GM23338 (cell line): ENCODE data around the gene FBLN2. TPM values are rescaled to one million over a fixed set of nuclear protein-coding genes. Genes with fewer than 3 reads are reported as not detected.

ENCODE experiments used
- ATAC-seq: fragments of 200-7000 bp; cut with Tn5 transposase; 3 replicates; pipeline ENCODE4 v1.9.1; 2020
- DNase-seq: peaks from one replicate; pipeline ENCODE4 v3.0.0-alpha.2; 2015; ENCODE audit warnings: low spot score
- H2AFZ ChIP-seq: fragments of 200-600 bp; sonication (generic); 2 replicates; pipeline ENCODE4 v1.8.0; 2016; ENCODE audit warnings: antibody characterized with exemption, mild to moderate bottlenecking, moderate library complexity
- H3F3A ChIP-seq: fragments of 200-600 bp; sonication (generic); replicated peaks from 2 replicates; pipeline ENCODE4 v1.8.0; 2017; ENCODE audit warnings: antibody characterized with exemption, mixed run types, low read depth
- H3K27ac ChIP-seq: fragments of 200-600 bp; sonication (generic); 2 replicates; pipeline ENCODE4 v1.6.1; 2016; ENCODE audit warnings: low read depth
- H3K27me3 ChIP-seq: fragments of 200-600 bp; sonication (generic); 2 replicates; pipeline ENCODE4 v1.8.0; 2016; ENCODE audit warnings: mild to moderate bottlenecking, mixed run types, moderate library complexity; ENCODE audit not compliant: insufficient read depth
- H3K36me3 ChIP-seq: fragments of 200-600 bp; sonication (generic); 2 replicates; pipeline ENCODE4 v1.8.0; 2016; ENCODE audit warnings: mild to moderate bottlenecking; ENCODE audit not compliant: insufficient read depth
- H3K4me1 ChIP-seq: fragments of 200-600 bp; sonication (generic); 2 replicates; pipeline ENCODE4 v1.8.0; 2016; ENCODE audit warnings: mild to moderate bottlenecking, moderate library complexity; ENCODE audit not compliant: insufficient read depth
- H3K4me2 ChIP-seq: fragments of 200-600 bp; sonication (generic); 2 replicates; pipeline ENCODE4 v1.7.1; 2017; ENCODE audit warnings: mixed run types
- H3K4me3 ChIP-seq: fragments of 200-600 bp; sonication (generic); 2 replicates; pipeline ENCODE4 v1.6.1; 2016; ENCODE audit warnings: mixed run types
- H3K79me2 ChIP-seq: fragments of 200-600 bp; sonication (generic); replicated peaks from 2 replicates; pipeline ENCODE4 v1.8.0; 2017; ENCODE audit warnings: mild to moderate bottlenecking; ENCODE audit not compliant: insufficient read depth
- H3K9me2 ChIP-seq: fragments of 200-600 bp; sonication (generic); 2 replicates; pipeline ENCODE4 v1.8.0; 2017; ENCODE audit not compliant: insufficient read depth
- H4K20me1 ChIP-seq: fragments of 200-600 bp; sonication (generic); replicated peaks from 2 replicates; pipeline ENCODE4 v1.8.0; 2017; ENCODE audit warnings: mild to moderate bottlenecking; ENCODE audit not compliant: insufficient read depth
- H3K27ac Mint-ChIP-seq: 2 replicates; pipeline ENCODE4 v1.8.0; 2020; ENCODE audit warnings: inconsistent platforms, mild to moderate bottlenecking, moderate library complexity, mixed read lengths
- H3K27me3 Mint-ChIP-seq: 3 replicates; pipeline ENCODE4 v1.8.0; 2022; ENCODE audit warnings: low read depth, mild to moderate bottlenecking, moderate library complexity, mixed read lengths, inconsistent platforms; ENCODE audit not compliant: insufficient read depth, poor library complexity
- H3K36me3 Mint-ChIP-seq: 3 replicates; pipeline ENCODE4 v1.8.0; 2021; ENCODE audit warnings: low read depth, mild to moderate bottlenecking, inconsistent platforms, moderate library complexity, mixed read lengths
- H3K4me1 Mint-ChIP-seq: 3 replicates; pipeline ENCODE4 v1.8.0; 2020; ENCODE audit warnings: mild to moderate bottlenecking, inconsistent platforms, mixed read lengths
- H3K4me3 Mint-ChIP-seq: 3 replicates; pipeline ENCODE4 v1.8.0; 2021; ENCODE audit warnings: moderate library complexity, mild to moderate bottlenecking, inconsistent platforms, mixed read lengths
- H3K9me3 Mint-ChIP-seq: 3 replicates; pipeline ENCODE4 v1.8.0; 2020; ENCODE audit warnings: moderate library complexity, mild to moderate bottlenecking, inconsistent platforms, mixed read lengths
- EZH2 ChIP-seq: fragments of 200-600 bp; sonication (generic); IDR thresholded peaks from one replicate; pipeline ENCODE4 v1.8.0; 2017; ENCODE audit warnings: antibody characterized with exemption, mild to moderate bottlenecking, low read depth; ENCODE audit not compliant: unreplicated experiment
- EZH2phosphoT487 ChIP-seq: fragments of 200-600 bp; sonication (generic); IDR thresholded peaks from one replicate; pipeline ENCODE4 v1.8.1; 2018; ENCODE audit warnings: antibody characterized with exemption; ENCODE audit not compliant: unreplicated experiment
- STAT1 ChIP-seq: IDR thresholded peaks from one replicate; pipeline ENCODE4 v1.6.1; 2016; ENCODE audit warnings: antibody characterized with exemption; ENCODE audit not compliant: unreplicated experiment
- ZNF114 ChIP-seq: fragments of 250-450 bp; sonication (Bioruptor Pico); IDR thresholded peaks from 2 replicates; pipeline ENCODE4 v1.5.0; 2020; ENCODE audit warnings: mild to moderate bottlenecking, moderate library complexity
- ZNF331 ChIP-seq: fragments of 250-450 bp; sonication (Bioruptor Pico); IDR thresholded peaks from 2 replicates; pipeline ENCODE4 v1.5.0; 2020; ENCODE audit warnings: low read depth, mild to moderate bottlenecking, moderate library complexity
- polyA plus RNA-seq: library from polyadenylated mRNA; unstranded; fragments of >200 nt; fragmentation: Nextera tagmentation; extraction: Ambion mirVana; gene quantifications from 2 replicates; pipeline ENCODE4 v1.2.1, GENCODE V29; 2016
- total RNA-seq: library from RNA; depleted of rRNA; stranded (reverse); fragments of >200 nt; shearing (Covaris generic); gene quantifications from 2 replicates; pipeline ENCODE4 v1.2.3, GENCODE V29; 2014
- TF ChIP-seq, protein P1 (sequence below), 2 experiments: fragments of 200-600 bp in 1 of 2; sonication (generic) in 1 of 2; conservative IDR thresholded peaks; 2 replicates each; pipeline versions ENCODE4 v1.5.1 to v1.6.1; 2016 to 2017; ENCODE audit warnings: antibody characterized with exemption in 2 of 2, low read depth in 2 of 2, mild to moderate bottlenecking in 2 of 2, moderate library complexity in 1 of 2
- TF ChIP-seq, protein P2 (sequence below): IDR thresholded peaks from 2 replicates; pipeline ENCODE4 v1.6.1; 2016; ENCODE audit warnings: antibody characterized with exemption
- TF ChIP-seq, protein P3 (sequence below): fragments of 250-450 bp; sonication (Bioruptor Pico); IDR thresholded peaks from 2 replicates; pipeline ENCODE4 v1.5.0; 2020; ENCODE audit warnings: mild to moderate bottlenecking, moderate library complexity
- TF ChIP-seq, protein P4 (sequence below): IDR thresholded peaks from one replicate; pipeline ENCODE4 v1.6.1; 2018; ENCODE audit warnings: antibody characterized with exemption; ENCODE audit not compliant: unreplicated experiment

FBLN2 gene
- total and polyA plus RNA-seq, 2 experiments from 2014 or later, result 18.8 to 26.8 TPM

DNA sequence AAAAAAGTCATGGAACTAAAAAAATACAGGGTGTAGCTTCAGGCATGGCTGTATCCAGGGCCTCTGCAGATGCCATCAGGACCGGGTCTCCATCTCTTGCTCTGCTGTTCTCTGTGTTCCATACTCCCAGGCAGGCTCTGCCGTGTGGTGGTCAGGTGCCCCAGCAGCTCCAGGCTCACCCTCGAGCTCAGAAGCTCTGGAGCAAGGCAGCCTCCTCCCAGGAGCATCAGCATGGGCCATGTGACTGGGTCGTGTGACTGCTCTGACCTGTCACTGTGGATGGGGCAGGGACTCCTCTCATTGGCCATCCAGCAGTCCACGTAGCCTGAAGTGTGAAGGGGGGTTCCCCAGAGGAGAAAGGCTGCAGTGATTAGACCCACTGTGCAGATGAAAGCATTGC is 8.5 kb downstream of the FBLN2 start (continued):
- TF ChIP-seq, protein P1, sequence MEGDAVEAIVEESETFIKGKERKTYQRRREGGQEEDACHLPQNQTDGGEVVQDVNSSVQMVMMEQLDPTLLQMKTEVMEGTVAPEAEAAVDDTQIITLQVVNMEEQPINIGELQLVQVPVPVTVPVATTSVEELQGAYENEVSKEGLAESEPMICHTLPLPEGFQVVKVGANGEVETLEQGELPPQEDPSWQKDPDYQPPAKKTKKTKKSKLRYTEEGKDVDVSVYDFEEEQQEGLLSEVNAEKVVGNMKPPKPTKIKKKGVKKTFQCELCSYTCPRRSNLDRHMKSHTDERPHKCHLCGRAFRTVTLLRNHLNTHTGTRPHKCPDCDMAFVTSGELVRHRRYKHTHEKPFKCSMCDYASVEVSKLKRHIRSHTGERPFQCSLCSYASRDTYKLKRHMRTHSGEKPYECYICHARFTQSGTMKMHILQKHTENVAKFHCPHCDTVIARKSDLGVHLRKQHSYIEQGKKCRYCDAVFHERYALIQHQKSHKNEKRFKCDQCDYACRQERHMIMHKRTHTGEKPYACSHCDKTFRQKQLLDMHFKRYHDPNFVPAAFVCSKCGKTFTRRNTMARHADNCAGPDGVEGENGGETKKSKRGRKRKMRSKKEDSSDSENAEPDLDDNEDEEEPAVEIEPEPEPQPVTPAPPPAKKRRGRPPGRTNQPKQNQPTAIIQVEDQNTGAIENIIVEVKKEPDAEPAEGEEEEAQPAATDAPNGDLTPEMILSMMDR (conservative IDR thresholded peaks at IDR 0.05; ENCODE audit: low read depth in 2 of 2), result no peak
- TF ChIP-seq, protein P2, sequence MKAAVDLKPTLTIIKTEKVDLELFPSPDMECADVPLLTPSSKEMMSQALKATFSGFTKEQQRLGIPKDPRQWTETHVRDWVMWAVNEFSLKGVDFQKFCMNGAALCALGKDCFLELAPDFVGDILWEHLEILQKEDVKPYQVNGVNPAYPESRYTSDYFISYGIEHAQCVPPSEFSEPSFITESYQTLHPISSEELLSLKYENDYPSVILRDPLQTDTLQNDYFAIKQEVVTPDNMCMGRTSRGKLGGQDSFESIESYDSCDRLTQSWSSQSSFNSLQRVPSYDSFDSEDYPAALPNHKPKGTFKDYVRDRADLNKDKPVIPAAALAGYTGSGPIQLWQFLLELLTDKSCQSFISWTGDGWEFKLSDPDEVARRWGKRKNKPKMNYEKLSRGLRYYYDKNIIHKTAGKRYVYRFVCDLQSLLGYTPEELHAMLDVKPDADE, result no peak
- TF ChIP-seq EZH2phosphoT487, result no peak

DNA sequence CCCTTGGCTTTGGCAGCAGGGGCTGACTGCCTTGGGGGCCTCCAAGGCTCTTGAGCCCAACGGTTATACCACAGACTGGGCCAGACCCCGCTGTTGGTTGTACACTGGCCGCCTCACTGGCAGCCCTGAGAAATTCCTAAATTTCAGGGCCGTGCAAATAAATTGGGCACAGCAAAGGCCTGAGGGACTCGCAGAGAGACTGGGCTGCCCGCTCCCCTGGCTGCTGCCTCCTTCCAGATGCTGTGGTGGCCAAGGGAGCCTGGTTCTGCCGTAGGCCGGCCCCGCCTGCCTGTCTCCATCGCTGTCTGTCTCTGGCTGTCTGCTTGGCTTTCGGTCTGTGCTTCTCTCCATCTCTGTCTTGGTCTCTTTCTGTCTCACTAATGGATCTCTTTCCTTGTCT is 9.0 kb downstream of the FBLN2 start:
- no peaks in the 10 kb centered on the region for H3K36me3 ChIP-seq
- Mint-ChIP-seq H3K27ac (no peak overlapping the region), H3K4me1 (peaks cover 12% of the 10 kb centered on the region), H3K27me3 (peaks cover 14% of the 10 kb centered on the region), H3K36me3 (no peaks in the 10 kb centered on the region), H3K9me3 (no peaks in the 10 kb centered on the region), H3K4me3 (no peak overlapping the region)
- no peak overlapping the region for H3K4me2 ChIP-seq
- ATAC-seq, result no peak
- H4K20me1 ChIP-seq, result no peaks in the 10 kb centered on the region
- no peaks in the 10 kb centered on the region for H3K4me1 ChIP-seq
- no peaks in the 10 kb centered on the region for H3K27me3 ChIP-seq
- H3K9me2 ChIP-seq, result no peaks in the 10 kb centered on the region
- H2AFZ ChIP-seq, result no peak overlapping the region
- no peak overlapping the region for H3K27ac ChIP-seq
- DNase-seq, result no peak
- TF ChIP-seq, protein P3, sequence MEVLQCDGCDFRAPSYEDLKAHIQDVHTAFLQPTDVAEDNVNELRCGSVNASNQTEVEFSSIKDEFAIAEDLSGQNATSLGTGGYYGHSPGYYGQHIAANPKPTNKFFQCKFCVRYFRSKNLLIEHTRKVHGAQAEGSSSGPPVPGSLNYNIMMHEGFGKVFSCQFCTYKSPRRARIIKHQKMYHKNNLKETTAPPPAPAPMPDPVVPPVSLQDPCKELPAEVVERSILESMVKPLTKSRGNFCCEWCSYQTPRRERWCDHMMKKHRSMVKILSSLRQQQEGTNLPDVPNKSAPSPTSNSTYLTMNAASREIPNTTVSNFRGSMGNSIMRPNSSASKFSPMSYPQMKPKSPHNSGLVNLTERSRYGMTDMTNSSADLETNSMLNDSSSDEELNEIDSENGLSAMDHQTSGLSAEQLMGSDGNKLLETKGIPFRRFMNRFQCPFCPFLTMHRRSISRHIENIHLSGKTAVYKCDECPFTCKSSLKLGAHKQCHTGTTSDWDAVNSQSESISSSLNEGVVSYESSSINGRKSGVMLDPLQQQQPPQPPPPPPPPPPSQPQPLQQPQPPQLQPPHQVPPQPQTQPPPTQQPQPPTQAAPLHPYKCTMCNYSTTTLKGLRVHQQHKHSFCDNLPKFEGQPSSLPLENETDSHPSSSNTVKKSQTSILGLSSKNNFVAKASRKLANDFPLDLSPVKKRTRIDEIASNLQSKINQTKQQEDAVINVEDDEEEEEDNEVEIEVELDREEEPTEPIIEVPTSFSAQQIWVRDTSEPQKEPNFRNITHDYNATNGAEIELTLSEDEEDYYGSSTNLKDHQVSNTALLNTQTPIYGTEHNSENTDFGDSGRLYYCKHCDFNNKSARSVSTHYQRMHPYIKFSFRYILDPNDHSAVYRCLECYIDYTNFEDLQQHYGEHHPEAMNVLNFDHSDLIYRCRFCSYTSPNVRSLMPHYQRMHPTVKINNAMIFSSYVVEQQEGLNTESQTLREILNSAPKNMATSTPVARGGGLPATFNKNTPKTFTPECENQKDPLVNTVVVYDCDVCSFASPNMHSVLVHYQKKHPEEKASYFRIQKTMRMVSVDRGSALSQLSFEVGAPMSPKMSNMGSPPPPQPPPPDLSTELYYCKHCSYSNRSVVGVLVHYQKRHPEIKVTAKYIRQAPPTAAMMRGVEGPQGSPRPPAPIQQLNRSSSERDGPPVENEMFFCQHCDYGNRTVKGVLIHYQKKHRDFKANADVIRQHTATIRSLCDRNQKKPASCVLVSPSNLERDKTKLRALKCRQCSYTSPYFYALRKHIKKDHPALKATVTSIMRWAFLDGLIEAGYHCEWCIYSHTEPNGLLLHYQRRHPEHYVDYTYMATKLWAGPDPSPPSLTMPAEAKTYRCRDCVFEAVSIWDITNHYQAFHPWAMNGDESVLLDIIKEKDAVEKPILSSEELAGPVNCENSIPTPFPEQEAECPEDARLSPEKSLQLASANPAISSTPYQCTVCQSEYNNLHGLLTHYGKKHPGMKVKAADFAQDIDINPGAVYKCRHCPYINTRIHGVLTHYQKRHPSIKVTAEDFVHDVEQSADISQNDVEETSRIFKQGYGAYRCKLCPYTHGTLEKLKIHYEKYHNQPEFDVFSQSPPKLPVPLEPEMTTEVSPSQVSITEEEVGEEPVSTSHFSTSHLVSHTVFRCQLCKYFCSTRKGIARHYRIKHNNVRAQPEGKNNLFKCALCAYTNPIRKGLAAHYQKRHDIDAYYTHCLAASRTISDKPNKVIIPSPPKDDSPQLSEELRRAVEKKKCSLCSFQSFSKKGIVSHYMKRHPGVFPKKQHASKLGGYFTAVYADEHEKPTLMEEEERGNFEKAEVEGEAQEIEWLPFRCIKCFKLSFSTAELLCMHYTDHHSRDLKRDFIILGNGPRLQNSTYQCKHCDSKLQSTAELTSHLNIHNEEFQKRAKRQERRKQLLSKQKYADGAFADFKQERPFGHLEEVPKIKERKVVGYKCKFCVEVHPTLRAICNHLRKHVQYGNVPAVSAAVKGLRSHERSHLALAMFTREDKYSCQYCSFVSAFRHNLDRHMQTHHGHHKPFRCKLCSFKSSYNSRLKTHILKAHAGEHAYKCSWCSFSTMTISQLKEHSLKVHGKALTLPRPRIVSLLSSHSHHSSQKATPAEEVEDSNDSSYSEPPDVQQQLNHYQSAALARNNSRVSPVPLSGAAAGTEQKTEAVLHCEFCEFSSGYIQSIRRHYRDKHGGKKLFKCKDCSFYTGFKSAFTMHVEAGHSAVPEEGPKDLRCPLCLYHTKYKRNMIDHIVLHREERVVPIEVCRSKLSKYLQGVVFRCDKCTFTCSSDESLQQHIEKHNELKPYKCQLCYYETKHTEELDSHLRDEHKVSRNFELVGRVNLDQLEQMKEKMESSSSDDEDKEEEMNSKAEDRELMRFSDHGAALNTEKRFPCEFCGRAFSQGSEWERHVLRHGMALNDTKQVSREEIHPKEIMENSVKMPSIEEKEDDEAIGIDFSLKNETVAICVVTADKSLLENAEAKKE (CRISPR knock-in tag), result no peak
- TF ChIP-seq ZNF114 (CRISPR knock-in tag) (no peak), EZH2phosphoT487 (no peak), ZNF331 (CRISPR knock-in tag) (no peak), EZH2 (no peak), STAT1 (no peak)
- TF ChIP-seq, protein P4, sequence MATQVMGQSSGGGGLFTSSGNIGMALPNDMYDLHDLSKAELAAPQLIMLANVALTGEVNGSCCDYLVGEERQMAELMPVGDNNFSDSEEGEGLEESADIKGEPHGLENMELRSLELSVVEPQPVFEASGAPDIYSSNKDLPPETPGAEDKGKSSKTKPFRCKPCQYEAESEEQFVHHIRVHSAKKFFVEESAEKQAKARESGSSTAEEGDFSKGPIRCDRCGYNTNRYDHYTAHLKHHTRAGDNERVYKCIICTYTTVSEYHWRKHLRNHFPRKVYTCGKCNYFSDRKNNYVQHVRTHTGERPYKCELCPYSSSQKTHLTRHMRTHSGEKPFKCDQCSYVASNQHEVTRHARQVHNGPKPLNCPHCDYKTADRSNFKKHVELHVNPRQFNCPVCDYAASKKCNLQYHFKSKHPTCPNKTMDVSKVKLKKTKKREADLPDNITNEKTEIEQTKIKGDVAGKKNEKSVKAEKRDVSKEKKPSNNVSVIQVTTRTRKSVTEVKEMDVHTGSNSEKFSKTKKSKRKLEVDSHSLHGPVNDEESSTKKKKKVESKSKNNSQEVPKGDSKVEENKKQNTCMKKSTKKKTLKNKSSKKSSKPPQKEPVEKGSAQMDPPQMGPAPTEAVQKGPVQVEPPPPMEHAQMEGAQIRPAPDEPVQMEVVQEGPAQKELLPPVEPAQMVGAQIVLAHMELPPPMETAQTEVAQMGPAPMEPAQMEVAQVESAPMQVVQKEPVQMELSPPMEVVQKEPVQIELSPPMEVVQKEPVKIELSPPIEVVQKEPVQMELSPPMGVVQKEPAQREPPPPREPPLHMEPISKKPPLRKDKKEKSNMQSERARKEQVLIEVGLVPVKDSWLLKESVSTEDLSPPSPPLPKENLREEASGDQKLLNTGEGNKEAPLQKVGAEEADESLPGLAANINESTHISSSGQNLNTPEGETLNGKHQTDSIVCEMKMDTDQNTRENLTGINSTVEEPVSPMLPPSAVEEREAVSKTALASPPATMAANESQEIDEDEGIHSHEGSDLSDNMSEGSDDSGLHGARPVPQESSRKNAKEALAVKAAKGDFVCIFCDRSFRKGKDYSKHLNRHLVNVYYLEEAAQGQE, result no peak
- TF ChIP-seq, protein P2, result no peak
- no peak overlapping the region for H3K4me3 ChIP-seq
- H3F3A ChIP-seq, result no peaks in the 10 kb centered on the region
- no peaks in the 10 kb centered on the region for H3K79me2 ChIP-seq
